ENCODE measurements around the gene CSTPP1.
"Not testable (repeated sequence)": the region's sequence is repeated elsewhere in the genome, so short reads cannot be mapped to it uniquely, and the experiment has no call there.

GRCh38 chr11:47198161-47198560 is 261.6 kb downstream of the CSTPP1 start:
- TF ChIP-seq, protein P1, sequence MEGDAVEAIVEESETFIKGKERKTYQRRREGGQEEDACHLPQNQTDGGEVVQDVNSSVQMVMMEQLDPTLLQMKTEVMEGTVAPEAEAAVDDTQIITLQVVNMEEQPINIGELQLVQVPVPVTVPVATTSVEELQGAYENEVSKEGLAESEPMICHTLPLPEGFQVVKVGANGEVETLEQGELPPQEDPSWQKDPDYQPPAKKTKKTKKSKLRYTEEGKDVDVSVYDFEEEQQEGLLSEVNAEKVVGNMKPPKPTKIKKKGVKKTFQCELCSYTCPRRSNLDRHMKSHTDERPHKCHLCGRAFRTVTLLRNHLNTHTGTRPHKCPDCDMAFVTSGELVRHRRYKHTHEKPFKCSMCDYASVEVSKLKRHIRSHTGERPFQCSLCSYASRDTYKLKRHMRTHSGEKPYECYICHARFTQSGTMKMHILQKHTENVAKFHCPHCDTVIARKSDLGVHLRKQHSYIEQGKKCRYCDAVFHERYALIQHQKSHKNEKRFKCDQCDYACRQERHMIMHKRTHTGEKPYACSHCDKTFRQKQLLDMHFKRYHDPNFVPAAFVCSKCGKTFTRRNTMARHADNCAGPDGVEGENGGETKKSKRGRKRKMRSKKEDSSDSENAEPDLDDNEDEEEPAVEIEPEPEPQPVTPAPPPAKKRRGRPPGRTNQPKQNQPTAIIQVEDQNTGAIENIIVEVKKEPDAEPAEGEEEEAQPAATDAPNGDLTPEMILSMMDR (IDR thresholded peaks at IDR 0.05; ENCODE audit: insufficient read depth, low read length) = not testable (repeated sequence)
- not testable (repeated sequence) for TF ChIP-seq POLR2AphosphoS5 (IDR thresholded peaks at IDR 0.05; ENCODE audit: low read depth)

Measured in HL-60 (cell line).